Measurements from ENCODE around the gene JAK3.

JAK3 gene

GRCh38 chr19:17840019-17840418 lies 7.8 kb downstream of the JAK3 start:
- no peak for DNase-seq (ENCODE audit: low read depth)

GRCh38 chr19:17837972-17838371 lies 9.8 kb downstream of the JAK3 start:
- DNase-seq (ENCODE audit: low read depth), result no peak

GRCh38 chr19:17836530-17836929 lies 11.3 kb downstream of the JAK3 start:
- no peak for DNase-seq (ENCODE audit: low read depth)

GRCh38 chr19:17835182-17836006 lies 12.4 kb downstream of the JAK3 start:
- DNase-seq (ENCODE audit: low read depth), result no peak

GRCh38 chr19:17834350-17835181 lies 13.2 kb downstream of the JAK3 start:
- DNase-seq (ENCODE audit: low read depth), result no peak

GRCh38 chr19:17832443-17833208 lies 15.2 kb downstream of the JAK3 start:
- no peak for DNase-seq (ENCODE audit: low read depth)

- DNase-seq (ENCODE audit: low read depth), result no peak
These were observed 16.3 kb downstream of the JAK3 start for GRCh38 chr19:17831419-17831888.

GRCh38 chr19:17830567-17831418 lies 17.0 kb downstream of the JAK3 start:
- DNase-seq (ENCODE audit: low read depth), result peak; percentile 63

GRCh38 chr19:17829855-17830566 lies 17.8 kb downstream of the JAK3 start:
- DNase-seq (ENCODE audit: low read depth), result no peak

GRCh38 chr19:17826508-17827056 lies 21.2 kb downstream of the JAK3 start:
- no peak for DNase-seq (ENCODE audit: low read depth)

- no peak for DNase-seq (ENCODE audit: low read depth)
These were observed 23.4 kb downstream of the JAK3 start for GRCh38 chr19:17824339-17824738.

- no peak for DNase-seq (ENCODE audit: low read depth)
These were observed 26.6 kb downstream of the JAK3 start, which contains the start of gene INSL3 for GRCh38 chr19:17821190-17821589. Gene INSL3 (minus strand): TSS chr19:17821519. CDS start chr19:17821506, 13 bp downstream.

- DNase-seq (ENCODE audit: low read depth), result no peak
These were observed 30.0 kb downstream of the JAK3 start for GRCh38 chr19:17817668-17818363.

GRCh38 chr19:17812099-17812498 lies 35.7 kb downstream of the JAK3 start:
- no peak for DNase-seq (ENCODE audit: low read depth)

GRCh38 chr19:17811681-17812080 lies 36.1 kb downstream of the JAK3 start:
- no peak for DNase-seq (ENCODE audit: low read depth)

- no peak for DNase-seq (ENCODE audit: low read depth)
These were observed 36.7 kb downstream of the JAK3 start for GRCh38 chr19:17811103-17811502.

- DNase-seq (ENCODE audit: low read depth), result no peak
These were observed 40.0 kb downstream of the JAK3 start for GRCh38 chr19:17807731-17808316.

- DNase-seq (ENCODE audit: low read depth), result no peak
These were observed 40.8 kb downstream of the JAK3 start for GRCh38 chr19:17806945-17807344.

GRCh38 chr19:17805427-17805826 lies 42.4 kb downstream of the JAK3 start:
- no peak for DNase-seq (ENCODE audit: low read depth)

Data from activated T-cell treated with anti-CD3 and anti-CD28 coated beads for 48 hours (primary cell).